Measurements from ENCODE around the gene PROC.

PROC gene

GRCh38 chr2:127465258-127465657, 47.0 kb downstream of the PROC start:
- no peak for TF ChIP-seq CTCF (IDR thresholded peaks at IDR 0.05; ENCODE audit: borderline replicate concordance, extremely low read depth, low read length, poor library complexity, severe bottlenecking)
- no peak for TF ChIP-seq EZH2 (IDR thresholded peaks at IDR 0.05; ENCODE audit: borderline replicate concordance, low read depth, low read length, severe bottlenecking)
- peak; percentile 57 for ATAC-seq (ENCODE audit: insufficient read depth, low read depth)
- peak; percentile 29 for DNase-seq
- peaks cover 25% of the 10 kb centered on the region; the same call in 1 of the 2 replicates for H3K36me3 ChIP-seq (ENCODE audit: insufficient read depth, low read length)
- H3K4me3 ChIP-seq (ENCODE audit: low read depth in 1 of 2, low read length in 2 of 2), result no peak overlapping the region
- no peaks in the 10 kb centered on the region for H3K9me3 ChIP-seq (ENCODE audit: insufficient read depth, low read length, severe bottlenecking)
- no peaks in the 10 kb centered on the region for H3K79me2 ChIP-seq (ENCODE audit: insufficient read depth, low read length)
- H2AFZ ChIP-seq (ENCODE audit: low read depth, low read length), result no peak overlapping the region
- no peak overlapping the region for H3K27ac ChIP-seq (ENCODE audit: low read length)
- H4K20me1 ChIP-seq (ENCODE audit: insufficient read depth, low read length), result no peaks in the 10 kb centered on the region
- H3K27me3 ChIP-seq (ENCODE audit: insufficient read depth, low read length, poor library complexity), result no peaks in the 10 kb centered on the region
- no peaks in the 10 kb centered on the region for H3K4me1 ChIP-seq (ENCODE audit: insufficient read depth, low read length)
- no peak overlapping the region for H3K9ac ChIP-seq (ENCODE audit: low read depth, low read length)
- H3K4me2 ChIP-seq (ENCODE audit: insufficient read depth, low read length), result no peak overlapping the region

DNA sequence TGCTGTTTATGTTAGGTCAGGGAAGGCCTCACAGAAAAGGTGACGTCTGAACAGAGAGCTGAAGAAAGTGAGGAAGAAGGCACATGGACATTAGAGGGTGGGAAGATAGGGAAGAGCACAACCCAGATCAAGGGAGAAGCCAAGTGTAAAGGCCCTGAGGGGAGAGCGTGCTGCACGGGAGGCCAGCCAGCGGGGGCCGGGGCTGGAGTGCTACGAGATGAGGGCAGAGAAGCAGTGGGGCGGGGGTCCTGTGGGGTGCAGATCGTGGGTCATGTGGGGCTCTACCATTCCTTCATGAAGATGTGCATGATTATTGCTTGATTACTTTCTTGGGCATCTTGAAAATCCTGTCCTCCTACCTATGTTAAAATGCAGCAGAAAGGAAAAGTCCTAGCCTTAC, 50.8 kb downstream of the PROC start:
- no peak overlapping the region for H3K4me3 ChIP-seq (ENCODE audit: low read depth in 1 of 2, low read length in 2 of 2)
- H4K20me1 ChIP-seq (ENCODE audit: insufficient read depth, low read length), result no peaks in the 10 kb centered on the region
- no peak for TF ChIP-seq EZH2 (IDR thresholded peaks at IDR 0.05; ENCODE audit: borderline replicate concordance, low read depth, low read length, severe bottlenecking)
- no peak for TF ChIP-seq CTCF (IDR thresholded peaks at IDR 0.05; ENCODE audit: borderline replicate concordance, extremely low read depth, low read length, poor library complexity, severe bottlenecking)
- no peaks in the 10 kb centered on the region for H3K27me3 ChIP-seq (ENCODE audit: insufficient read depth, low read length, poor library complexity)
- no peak overlapping the region for H3K4me2 ChIP-seq (ENCODE audit: insufficient read depth, low read length)
- H3K79me2 ChIP-seq (ENCODE audit: insufficient read depth, low read length), result no peaks in the 10 kb centered on the region
- H2AFZ ChIP-seq (ENCODE audit: low read depth, low read length), result no peak overlapping the region
- H3K4me1 ChIP-seq (ENCODE audit: insufficient read depth, low read length), result no peaks in the 10 kb centered on the region
- no peak overlapping the region for H3K27ac ChIP-seq (ENCODE audit: low read length)
- no peak for ATAC-seq (ENCODE audit: insufficient read depth, low read depth)
- no peak overlapping the region for H3K9ac ChIP-seq (ENCODE audit: low read depth, low read length)
- no peak for DNase-seq
- peaks cover 28% of the 10 kb centered on the region; the same call in 1 of the 2 replicates for H3K36me3 ChIP-seq (ENCODE audit: insufficient read depth, low read length)
- no peaks in the 10 kb centered on the region for H3K9me3 ChIP-seq (ENCODE audit: insufficient read depth, low read length, severe bottlenecking)

- ATAC-seq (ENCODE audit: insufficient read depth, low read depth), result no peak
Measured at GRCh38 chr2:127469974-127470373, 51.7 kb downstream of the PROC start.

More at GRCh38 chr2:127469974-127470373, 51.7 kb downstream of the PROC start:
- H3K4me2 ChIP-seq (ENCODE audit: insufficient read depth, low read length), result no peak overlapping the region
- peaks cover 28% of the 10 kb centered on the region; the same call in 1 of the 2 replicates for H3K36me3 ChIP-seq (ENCODE audit: insufficient read depth, low read length)
- TF ChIP-seq CTCF (IDR thresholded peaks at IDR 0.05; ENCODE audit: borderline replicate concordance, extremely low read depth, low read length, poor library complexity, severe bottlenecking), result no peak
- no peak for TF ChIP-seq EZH2 (IDR thresholded peaks at IDR 0.05; ENCODE audit: borderline replicate concordance, low read depth, low read length, severe bottlenecking)
- no peaks in the 10 kb centered on the region for H3K27me3 ChIP-seq (ENCODE audit: insufficient read depth, low read length, poor library complexity)
- no peaks in the 10 kb centered on the region for H3K79me2 ChIP-seq (ENCODE audit: insufficient read depth, low read length)
- no peak overlapping the region for H3K4me3 ChIP-seq (ENCODE audit: low read depth in 1 of 2, low read length in 2 of 2)
- H3K4me1 ChIP-seq (ENCODE audit: insufficient read depth, low read length), result no peaks in the 10 kb centered on the region
- no peak overlapping the region for H2AFZ ChIP-seq (ENCODE audit: low read depth, low read length)
- no peaks in the 10 kb centered on the region for H3K9me3 ChIP-seq (ENCODE audit: insufficient read depth, low read length, severe bottlenecking)
- H3K9ac ChIP-seq (ENCODE audit: low read depth, low read length), result no peak overlapping the region
- no peak overlapping the region for H3K27ac ChIP-seq (ENCODE audit: low read length)
- no peak for DNase-seq
- H4K20me1 ChIP-seq (ENCODE audit: insufficient read depth, low read length), result no peaks in the 10 kb centered on the region

All from DND-41 (cell line).